HG03135 (cell line): ENCODE data around the gene TRMT2A.

Experiments used
- ATAC-seq: cut with Tn5 transposase; IDR thresholded peaks from one replicate; pipeline ENCODE4 v1.9.1; 2021; ENCODE audit warnings: mild to moderate bottlenecking, moderate library complexity; ENCODE audit not compliant: unreplicated experiment

The TRMT2A gene

DNA sequence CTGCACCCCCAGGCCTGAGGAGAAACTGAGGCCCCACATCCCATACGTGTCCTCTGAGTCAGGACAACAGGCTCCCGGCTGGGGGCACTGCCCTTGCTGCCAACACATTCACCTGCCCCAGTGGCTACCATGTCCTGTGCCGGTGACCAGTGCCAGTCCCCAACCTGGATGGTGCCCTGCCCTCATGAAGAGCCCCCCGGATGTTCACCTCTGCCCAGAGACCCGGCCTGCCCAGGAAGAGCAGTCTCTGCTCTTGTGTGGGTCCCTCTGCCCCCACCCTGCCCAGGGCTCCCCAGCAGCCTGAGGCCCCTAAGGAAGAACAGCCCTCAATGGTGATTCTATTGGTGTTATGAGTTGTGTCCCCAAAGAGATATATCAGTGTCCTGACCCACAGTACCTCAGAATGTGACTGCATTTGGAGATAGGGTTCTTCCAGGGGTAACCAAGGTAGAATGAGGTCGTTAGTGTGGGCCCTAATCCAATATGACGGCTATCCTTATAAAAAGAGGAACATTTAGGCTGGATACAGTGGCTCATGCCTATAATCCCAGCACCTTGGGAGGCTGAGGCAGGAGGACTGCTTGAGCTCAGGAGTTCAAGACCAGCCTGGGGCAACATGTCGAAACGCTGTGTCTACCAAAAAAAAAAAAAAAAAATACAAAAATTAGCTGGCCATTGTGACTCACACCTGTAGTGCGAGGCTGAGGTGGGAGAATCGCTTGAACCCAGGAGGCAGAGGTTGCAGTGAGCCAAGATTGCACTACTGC lies 50.2 kb downstream of the TRMT2A start:
- no peak for ATAC-seq

GRCh38 chr22:20065896-20066616 lies 51.0 kb downstream of the TRMT2A start:
- ATAC-seq = no peak

DNA sequence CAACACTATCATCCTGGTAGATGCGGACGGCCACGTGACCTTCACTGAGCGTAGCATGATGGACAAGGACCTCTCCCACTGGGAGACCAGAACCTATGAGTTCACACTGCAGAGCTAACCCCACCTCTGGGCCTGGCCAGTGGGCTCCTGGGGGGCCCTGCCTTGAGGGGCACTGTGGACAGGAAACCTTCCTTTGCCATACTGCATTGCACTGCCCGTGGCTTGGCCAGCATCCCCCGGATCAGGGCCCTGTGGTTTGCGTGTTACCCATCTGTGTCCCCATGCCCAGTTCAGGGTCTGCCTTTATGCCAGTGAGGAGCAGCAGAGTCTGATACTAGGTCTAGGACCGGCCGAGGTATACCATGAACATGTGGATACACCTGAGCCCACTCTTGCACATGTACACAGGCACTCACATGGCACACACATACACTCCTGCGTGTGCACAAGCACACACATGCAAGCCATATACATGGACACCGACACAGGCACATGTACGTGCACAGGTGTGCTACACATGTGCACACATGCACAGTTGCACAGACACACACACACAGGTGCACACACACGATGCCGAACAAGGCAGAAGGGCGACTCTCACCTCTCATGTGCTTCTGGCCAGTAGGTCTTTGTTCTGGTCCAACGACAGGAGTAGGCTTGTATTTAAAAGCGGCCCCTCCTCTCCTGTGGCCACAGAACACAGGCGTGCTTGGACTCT lies 52.3 kb downstream of the TRMT2A start:
- ATAC-seq = no peak

DNA sequence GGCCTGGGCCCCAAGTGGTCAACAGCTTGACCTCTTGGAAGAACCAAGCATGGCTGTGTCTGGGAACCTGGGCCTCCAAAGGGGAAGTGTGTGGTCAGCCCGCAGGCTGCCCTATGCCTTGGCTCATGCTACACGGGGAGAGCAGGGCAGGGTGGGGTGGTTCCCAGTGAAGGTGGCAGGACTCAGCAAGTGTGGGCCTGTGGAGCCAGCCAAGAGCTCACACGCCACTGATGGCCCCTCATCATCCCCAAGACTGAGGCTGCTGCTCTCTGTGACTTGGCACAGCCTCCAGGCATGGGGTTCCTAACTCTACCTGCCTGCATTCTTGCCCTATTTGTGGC lies 52.9 kb downstream of the TRMT2A start:
- ATAC-seq = no peak

- no peak for ATAC-seq
Measured at GRCh38 chr22:20063271-20064139, 53.5 kb downstream of the TRMT2A start.

GRCh38 chr22:20062766-20063083 lies 54.3 kb downstream of the TRMT2A start:
- ATAC-seq = no peak

DNA sequence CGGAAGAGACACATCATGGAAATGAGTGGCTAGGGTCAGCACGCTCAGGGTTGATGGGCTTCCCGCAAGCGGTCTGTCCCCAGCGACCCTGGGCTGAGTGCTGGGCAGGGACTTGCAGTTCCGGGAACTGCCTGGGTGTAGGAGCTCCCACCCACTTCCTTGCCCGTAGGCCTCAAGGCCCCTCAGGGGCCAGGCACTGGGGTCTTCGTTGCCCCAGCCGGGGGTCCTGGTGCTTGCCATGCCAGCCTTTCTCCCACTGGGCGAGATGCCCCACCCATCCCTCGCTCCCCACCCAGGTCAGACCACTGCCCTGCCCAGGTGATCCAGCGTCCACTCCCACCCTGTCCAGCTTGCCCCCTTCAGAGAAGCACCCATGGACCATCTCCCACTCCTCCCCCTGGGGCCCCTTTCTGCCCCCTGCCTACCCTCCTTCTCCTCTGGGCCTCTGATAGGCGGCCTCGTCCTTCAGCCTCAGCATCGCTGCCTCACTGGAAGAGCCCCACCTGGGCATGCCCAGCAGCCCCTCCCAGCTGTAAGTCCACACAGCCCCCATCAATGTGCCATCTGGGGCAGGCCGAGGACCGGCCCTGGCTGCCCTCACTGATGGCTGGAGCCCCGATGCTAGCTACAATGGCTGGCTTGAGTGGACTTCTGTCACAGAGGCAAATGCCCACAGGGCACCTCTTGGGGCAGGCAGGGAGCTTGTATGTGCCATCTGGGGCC lies 54.8 kb downstream of the TRMT2A start:
- no peak for ATAC-seq
